Rectal smooth muscle tissue (tissue), 1 donor: Measurements from ENCODE around the gene DISC1.

Source experiments
- H3K27ac ChIP-seq: one replicate; pipeline ENCODE4 v1.7.0; 2013; ENCODE audit warnings: low read depth, low read length, inconsistent platforms
- H3K27me3 ChIP-seq: one replicate; pipeline ENCODE4 v1.7.0; 2013; ENCODE audit warnings: low read length; ENCODE audit not compliant: control insufficient read depth, insufficient read depth
- H3K36me3 ChIP-seq: one replicate; pipeline ENCODE4 v1.7.0; 2013; ENCODE audit warnings: low read length; ENCODE audit not compliant: control insufficient read depth, insufficient read depth
- H3K4me1 ChIP-seq: one replicate; pipeline ENCODE4 v1.7.0; 2013; ENCODE audit warnings: low read length; ENCODE audit not compliant: control insufficient read depth, insufficient read depth
- H3K4me3 ChIP-seq: one replicate; pipeline ENCODE4 v1.7.0; 2013; ENCODE audit warnings: low read length
- H3K9ac ChIP-seq: one replicate; pipeline ENCODE4 v1.7.0; 2013; ENCODE audit warnings: low read length

The DISC1 gene

GRCh38 chr1:231683439-231684165 lies 57.0 kb downstream of the DISC1 start:
- no peaks in the 10 kb centered on the region for H3K36me3 ChIP-seq
- H3K9ac ChIP-seq, result no peak overlapping the region
- H3K4me1 ChIP-seq, result no peaks in the 10 kb centered on the region
- H3K4me3 ChIP-seq, result no peak overlapping the region
- no peak overlapping the region for H3K27ac ChIP-seq
- H3K27me3 ChIP-seq, result no peaks in the 10 kb centered on the region

- Histone ChIP-seq H3K9ac (no peak overlapping the region), H3K4me1 (no peaks in the 10 kb centered on the region), H3K36me3 (no peaks in the 10 kb centered on the region), H3K27me3 (no peaks in the 10 kb centered on the region), H3K27ac (no peak overlapping the region), H3K4me3 (no peak overlapping the region)
Observed at GRCh38 chr1:231684356-231685244, 58.0 kb downstream of the DISC1 start.

GRCh38 chr1:231686384-231686783 lies 59.8 kb downstream of the DISC1 start:
- no peak overlapping the region for H3K27ac ChIP-seq
- H3K9ac ChIP-seq, result no peak overlapping the region
- no peaks in the 10 kb centered on the region for H3K36me3 ChIP-seq
- H3K4me3 ChIP-seq, result no peak overlapping the region
- H3K4me1 ChIP-seq, result no peaks in the 10 kb centered on the region
- H3K27me3 ChIP-seq, result no peaks in the 10 kb centered on the region

- Histone ChIP-seq H3K4me3 (no peak overlapping the region), H3K27ac (no peak overlapping the region), H3K27me3 (no peaks in the 10 kb centered on the region), H3K9ac (no peak overlapping the region), H3K4me1 (no peaks in the 10 kb centered on the region), H3K36me3 (no peaks in the 10 kb centered on the region)
Observed at GRCh38 chr1:231688989-231689388, 62.4 kb downstream of the DISC1 start.

- Histone ChIP-seq H3K4me1 (peaks cover 5% of the 10 kb centered on the region), H3K27me3 (no peaks in the 10 kb centered on the region), H3K9ac (no peak overlapping the region), H3K4me3 (no peak overlapping the region), H3K27ac (no peak overlapping the region), H3K36me3 (no peaks in the 10 kb centered on the region)
Observed at GRCh38 chr1:231690059-231690458, 63.5 kb downstream of the DISC1 start.

- Histone ChIP-seq H3K4me3 (no peak overlapping the region), H3K27ac (no peak overlapping the region), H3K36me3 (peaks cover 3% of the 10 kb centered on the region), H3K4me1 (peaks cover 5% of the 10 kb centered on the region), H3K9ac (no peak overlapping the region), H3K27me3 (no peaks in the 10 kb centered on the region)
Observed at GRCh38 chr1:231691618-231692259, 65.1 kb downstream of the DISC1 start.

GRCh38 chr1:231693361-231694074 lies 66.9 kb downstream of the DISC1 start:
- no peak overlapping the region for H3K27ac ChIP-seq
- H3K4me1 ChIP-seq, result peaks cover 5% of the 10 kb centered on the region
- no peaks in the 10 kb centered on the region for H3K27me3 ChIP-seq
- no peak overlapping the region for H3K4me3 ChIP-seq
- H3K36me3 ChIP-seq, result peaks cover 3% of the 10 kb centered on the region
- H3K9ac ChIP-seq, result no peak overlapping the region

- H3K4me3 ChIP-seq, result no peak overlapping the region
- H3K36me3 ChIP-seq, result peaks cover 3% of the 10 kb centered on the region
- H3K27me3 ChIP-seq, result no peaks in the 10 kb centered on the region
- no peak overlapping the region for H3K9ac ChIP-seq
- no peak overlapping the region for H3K27ac ChIP-seq
- peaks cover 5% of the 10 kb centered on the region for H3K4me1 ChIP-seq
Observed at GRCh38 chr1:231694075-231694431, 67.5 kb downstream of the DISC1 start.

- Histone ChIP-seq H3K27ac (no peak overlapping the region), H3K9ac (no peak overlapping the region), H3K27me3 (no peaks in the 10 kb centered on the region), H3K36me3 (peaks cover 3% of the 10 kb centered on the region), H3K4me3 (no peak overlapping the region), H3K4me1 (peaks cover 5% of the 10 kb centered on the region)
Observed at GRCh38 chr1:231694465-231695077, 68.0 kb downstream of the DISC1 start.

GRCh38 chr1:231695439-231696255 lies 69.1 kb downstream of the DISC1 start:
- Histone ChIP-seq H3K27me3 (no peaks in the 10 kb centered on the region), H3K36me3 (peaks cover 3% of the 10 kb centered on the region), H3K4me1 (peaks cover 5% of the 10 kb centered on the region), H3K4me3 (no peak overlapping the region), H3K9ac (no peak overlapping the region), H3K27ac (no peak overlapping the region)

- H3K9ac ChIP-seq, result no peak overlapping the region
- H3K4me1 ChIP-seq, result peaks cover 2% of the 10 kb centered on the region
- H3K4me3 ChIP-seq, result no peak overlapping the region
- H3K36me3 ChIP-seq, result peaks cover 3% of the 10 kb centered on the region
- no peaks in the 10 kb centered on the region for H3K27me3 ChIP-seq
- no peak overlapping the region for H3K27ac ChIP-seq
Observed at GRCh38 chr1:231699784-231700183, 73.2 kb downstream of the DISC1 start.
